SHP77 (cell line): ENCODE data around the gene CLDN9.
"Not testable (repeated sequence)": the region's sequence is repeated elsewhere in the genome, so short reads cannot be mapped to it uniquely, and the experiment has no call there.

ENCODE experiments used
- DNase-seq, 2 experiments: peaks; one replicate each; lab custom pipeline; 2025; lab: John Stamatoyannopoulos, UW

CLDN9 gene

DNA sequence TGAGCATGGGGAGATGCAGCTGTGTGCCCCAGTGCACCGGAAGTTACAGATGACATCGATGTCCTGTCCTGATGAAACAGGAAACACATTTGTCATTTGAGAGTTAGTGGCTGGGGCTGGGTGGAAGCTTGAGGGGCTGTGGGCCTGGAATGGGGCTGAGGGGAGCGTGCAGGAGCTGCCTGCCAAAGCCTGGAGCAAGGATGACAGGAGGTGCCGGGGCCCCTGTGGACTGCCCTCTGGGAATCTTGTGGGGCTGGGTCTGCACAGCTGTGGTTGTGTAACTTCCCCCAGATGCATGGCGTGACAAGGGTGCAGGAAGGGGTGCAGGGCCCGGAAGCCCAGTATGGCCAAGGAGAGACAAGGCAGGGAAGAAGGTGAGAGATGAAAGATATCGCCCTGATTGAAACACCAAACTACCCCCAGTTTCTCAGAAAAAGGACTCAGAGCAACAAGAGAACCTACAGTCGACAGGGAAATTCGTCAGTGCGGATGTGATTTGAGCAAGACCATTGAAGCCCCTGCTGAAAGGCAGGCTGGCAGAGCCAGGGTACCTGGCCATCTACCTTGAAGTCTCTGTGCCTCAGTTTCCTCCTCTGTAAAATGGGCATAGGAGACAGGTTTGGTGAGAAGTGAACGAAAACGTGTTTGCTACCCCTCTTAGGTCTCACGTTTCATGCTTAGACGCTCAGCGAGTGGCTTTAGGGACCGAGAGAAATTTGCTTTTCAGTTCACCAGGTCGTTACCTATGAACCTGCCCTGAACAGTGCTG is 42.4 kb downstream of the CLDN9 start:
- no peak for DNase-seq

DNA sequence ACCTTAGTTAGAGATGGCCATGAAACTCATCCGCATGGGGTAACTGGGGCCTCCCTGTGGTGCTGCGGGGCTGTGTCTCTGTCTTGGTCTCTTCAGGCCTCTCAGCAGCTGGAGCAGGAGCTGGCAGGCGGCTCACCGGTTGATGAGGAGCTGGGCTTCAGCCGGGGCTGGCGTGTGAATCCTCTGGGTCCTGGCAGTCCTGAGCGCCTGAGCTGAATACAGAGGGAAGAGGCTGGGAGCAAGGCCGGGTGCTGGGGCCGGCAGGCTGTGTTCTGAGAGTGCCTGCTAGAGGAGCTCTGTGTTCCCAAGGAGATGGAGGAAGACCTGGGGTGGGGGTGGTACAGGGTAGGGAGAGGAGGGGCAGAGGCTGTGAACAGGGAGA is 43.0 kb downstream of the CLDN9 start:
- not testable (repeated sequence) for DNase-seq

- no peak for DNase-seq
Observed at GRCh38 chr16:3056336-3057180, 43.8 kb downstream of the CLDN9 start.

- no peak for DNase-seq
Observed at GRCh38 chr16:3057181-3058138, 44.7 kb downstream of the CLDN9 start.

GRCh38 chr16:3058139-3059030 is 45.7 kb downstream of the CLDN9 start:
- peak in 1 of 2 experiments; percentile 33 for DNase-seq

GRCh38 chr16:3059041-3059722 is 46.5 kb downstream of the CLDN9 start:
- DNase-seq: peak; percentile 44 to 73

DNA sequence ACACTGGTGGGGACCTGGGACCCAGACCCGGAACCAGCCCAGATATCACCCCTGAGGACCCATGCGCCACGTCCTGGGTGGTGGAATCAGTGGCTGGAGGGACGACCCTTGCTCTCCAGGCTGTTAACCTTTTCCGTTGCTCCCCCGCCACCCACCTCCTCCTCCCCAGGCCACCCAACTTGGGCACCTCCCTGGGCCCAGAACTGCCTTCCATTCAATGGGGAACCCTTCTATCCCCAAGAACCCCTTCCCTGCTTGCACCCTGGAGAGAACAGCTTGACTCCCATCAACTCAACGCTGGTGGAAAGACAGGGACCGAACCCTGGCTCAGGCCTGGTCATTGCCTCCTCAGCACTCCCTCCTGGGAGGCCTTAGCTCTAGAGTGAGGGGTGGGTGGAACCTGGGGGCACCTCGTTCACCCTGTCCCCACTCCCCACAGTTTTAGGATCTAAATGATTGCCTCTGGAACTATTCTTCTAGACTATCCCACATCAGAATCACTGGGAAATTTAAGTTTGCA is 47.1 kb downstream of the CLDN9 start:
- DNase-seq: no peak

GRCh38 chr16:3060339-3061127 is 47.8 kb downstream of the CLDN9 start:
- DNase-seq: no peak

GRCh38 chr16:3062553-3062952 is 49.8 kb downstream of the CLDN9 start:
- DNase-seq: no peak

DNA sequence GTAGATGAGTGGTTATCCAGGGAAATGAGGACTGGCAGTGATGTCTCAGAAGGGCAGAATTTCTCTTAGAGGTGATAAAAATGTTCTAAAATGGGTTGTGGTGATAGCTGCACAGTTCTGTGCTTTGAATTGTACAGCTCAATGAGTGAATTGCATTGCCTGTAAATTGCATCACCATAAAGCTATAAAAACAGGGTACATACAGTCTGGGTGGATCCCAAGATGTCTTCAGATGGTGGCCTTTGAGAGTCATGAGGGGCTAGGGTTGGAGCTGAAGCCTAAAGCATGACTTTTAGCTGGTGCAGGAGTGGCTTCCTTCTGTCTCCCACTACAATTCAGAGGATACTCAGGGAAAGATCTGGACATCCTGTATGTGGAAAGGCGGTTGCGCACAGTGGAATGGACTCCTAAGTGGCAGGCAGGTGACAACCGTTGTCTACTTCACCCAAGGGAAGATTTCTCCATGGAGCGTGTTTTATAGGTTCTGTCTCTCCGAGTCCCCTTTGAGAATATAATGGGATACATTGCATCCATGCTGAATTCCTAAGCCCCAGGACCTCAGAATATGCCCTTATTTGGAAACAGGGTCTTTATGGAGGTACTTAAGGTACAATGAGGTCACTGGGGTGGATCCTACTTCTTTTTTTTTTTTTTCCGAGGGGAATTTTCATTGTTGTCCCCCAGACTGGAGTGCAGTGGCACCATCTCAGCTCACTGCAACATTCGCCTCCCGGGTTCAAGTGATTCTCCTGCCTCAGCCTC is 51.1 kb downstream of the CLDN9 start:
- DNase-seq: no peak
